NCI-H82 treated with DMSO at 0.1 percent for 48 hours (cell line): ENCODE data around the gene STK17A.
"Not testable (repeated sequence)": the region's sequence is repeated elsewhere in the genome, so short reads cannot be mapped to it uniquely, and the experiment has no call there.

Source experiments
- DNase-seq: peaks from one replicate; lab custom pipeline; 2025; ENCODE audit not compliant: unreplicated experiment; lab: John Stamatoyannopoulos, UW

The STK17A gene

GRCh38 chr7:43656997-43657396 lies 74.1 kb downstream of the STK17A start:
- DNase-seq, result no peak

GRCh38 chr7:43658718-43659548 lies 76.0 kb downstream of the STK17A start:
- no peak for DNase-seq

- DNase-seq, result no peak
Measured at GRCh38 chr7:43659549-43659896, 76.6 kb downstream of the STK17A start.

GRCh38 chr7:43660141-43660540 lies 77.2 kb downstream of the STK17A start:
- peak; percentile 15 for DNase-seq

GRCh38 chr7:43664681-43665080 lies 81.8 kb downstream of the STK17A start:
- DNase-seq, result no peak

GRCh38 chr7:43666938-43667337 lies 84.0 kb downstream of the STK17A start:
- no peak for DNase-seq

- no peak for DNase-seq
Measured at GRCh38 chr7:43668035-43668434, 85.1 kb downstream of the STK17A start.

- DNase-seq, result no peak
Measured at GRCh38 chr7:43669286-43670081, 86.6 kb downstream of the STK17A start.

- DNase-seq, result no peak
Measured at GRCh38 chr7:43671521-43671920, 88.6 kb downstream of the STK17A start.

GRCh38 chr7:43673243-43673976 lies 90.5 kb downstream of the STK17A start:
- not testable (repeated sequence) for DNase-seq

GRCh38 chr7:43674559-43675436 lies 91.9 kb downstream of the STK17A start:
- no peak for DNase-seq
